GM21825 (cell line): ENCODE measurements around the gene CD300LD.

Experiments
- ATAC-seq: cut with Tn5 transposase; IDR thresholded peaks from one replicate; pipeline ENCODE4 v1.9.1; 2021; ENCODE audit warnings: mild to moderate bottlenecking, moderate library complexity; ENCODE audit not compliant: unreplicated experiment

Gene CD300LD

DNA sequence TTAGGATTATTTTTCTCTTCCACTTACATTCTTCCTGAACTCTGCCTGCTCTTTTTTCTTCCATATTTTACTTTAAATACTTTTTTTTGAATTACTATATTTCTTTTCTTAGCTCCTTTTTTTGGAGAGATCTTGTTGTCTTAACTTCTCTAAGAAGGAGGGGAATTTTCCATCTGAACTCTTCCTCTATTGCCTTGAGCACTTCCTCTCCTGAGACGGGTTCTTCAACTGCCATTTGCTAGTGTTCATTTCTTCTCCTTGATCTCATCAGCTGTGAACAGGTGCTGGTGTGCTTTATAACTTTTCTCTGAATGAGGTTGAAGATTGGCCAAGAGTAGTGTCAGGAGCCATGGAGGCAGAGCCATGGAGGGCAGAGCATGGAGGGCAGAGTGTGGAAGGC, 15.1 kb upstream of the CD300LD start:
- ATAC-seq = no peak

DNA sequence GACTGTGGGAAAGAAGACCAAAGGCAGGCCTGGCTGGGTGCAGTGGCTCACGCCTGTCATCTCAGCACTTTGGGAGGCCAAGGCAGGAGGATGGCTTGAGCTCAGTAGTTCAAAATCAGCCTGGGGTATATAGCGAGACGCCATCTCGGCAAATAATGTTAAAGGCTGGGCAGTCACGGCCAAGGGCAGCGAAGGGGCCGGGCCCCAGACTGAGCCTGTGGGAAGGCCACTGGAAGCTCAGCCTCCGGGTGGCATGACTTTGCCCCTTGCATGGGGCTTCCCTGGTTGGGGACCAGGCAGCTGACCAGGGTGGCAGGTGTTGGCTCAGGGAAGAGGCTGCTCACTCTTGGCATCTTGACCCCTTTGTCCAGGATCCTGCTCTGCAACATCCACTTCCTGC, 14.0 kb upstream of the CD300LD start:
- no peak for ATAC-seq

DNA sequence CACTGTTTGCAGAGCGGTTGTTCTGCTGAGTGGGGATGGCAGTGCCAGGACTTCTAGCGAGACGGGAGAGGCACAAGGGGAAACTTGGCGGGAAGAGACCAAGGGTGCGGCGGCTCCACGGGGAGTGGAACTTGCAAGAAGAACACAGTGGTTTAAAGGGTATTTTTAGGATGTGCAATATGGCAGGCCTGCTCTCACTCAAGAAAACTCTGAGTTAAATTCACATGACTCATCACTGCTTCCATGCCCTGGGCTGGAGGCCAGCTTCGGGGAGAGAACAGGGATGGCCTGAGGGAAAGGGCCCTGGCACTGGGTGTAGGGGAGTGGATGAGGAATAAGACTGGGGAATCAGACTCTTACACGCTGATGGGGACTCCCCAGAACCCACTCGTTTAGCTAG, 13.3 kb upstream of the CD300LD start:
- no peak for ATAC-seq

DNA sequence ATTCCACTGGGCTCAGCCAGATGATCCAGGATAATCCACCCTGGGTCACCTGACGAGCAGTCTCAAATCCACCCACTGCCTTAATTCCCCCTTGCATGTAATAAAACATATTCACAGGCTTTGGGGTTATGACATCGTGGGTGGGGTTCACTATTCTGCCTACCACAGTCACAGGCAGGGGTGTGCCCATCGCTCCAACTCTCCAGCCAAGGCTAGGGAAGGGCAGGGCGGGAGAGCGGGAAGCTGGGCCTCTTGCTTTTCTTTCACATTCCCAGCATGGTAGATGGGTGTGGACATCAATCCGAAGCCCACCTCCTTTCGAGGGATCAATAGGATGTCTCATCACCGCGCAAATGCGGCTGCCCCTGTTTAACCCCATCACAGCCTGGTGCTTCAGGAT, 12.7 kb upstream of the CD300LD start:
- ATAC-seq = no peak

DNA sequence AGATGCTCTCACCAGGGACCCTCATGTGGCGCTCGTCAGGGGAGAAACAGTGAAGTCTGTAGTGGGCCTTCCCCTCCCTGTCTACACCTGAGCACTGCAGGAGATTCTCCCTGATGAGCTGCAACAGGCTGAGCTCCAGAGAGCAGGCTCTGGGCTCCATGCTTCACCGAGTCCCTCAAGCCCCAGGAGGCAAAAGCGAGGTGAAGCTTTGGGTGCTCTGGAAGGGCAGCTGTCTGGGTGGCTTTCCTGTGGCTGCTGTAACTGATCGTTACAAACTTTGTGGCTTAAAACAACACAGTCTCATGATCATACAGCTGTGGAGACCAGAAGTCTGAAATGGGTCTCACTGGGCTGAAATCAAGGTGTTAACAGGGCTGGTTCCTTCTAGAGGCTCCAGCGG, 12.1 kb upstream of the CD300LD start:
- ATAC-seq = no peak

DNA sequence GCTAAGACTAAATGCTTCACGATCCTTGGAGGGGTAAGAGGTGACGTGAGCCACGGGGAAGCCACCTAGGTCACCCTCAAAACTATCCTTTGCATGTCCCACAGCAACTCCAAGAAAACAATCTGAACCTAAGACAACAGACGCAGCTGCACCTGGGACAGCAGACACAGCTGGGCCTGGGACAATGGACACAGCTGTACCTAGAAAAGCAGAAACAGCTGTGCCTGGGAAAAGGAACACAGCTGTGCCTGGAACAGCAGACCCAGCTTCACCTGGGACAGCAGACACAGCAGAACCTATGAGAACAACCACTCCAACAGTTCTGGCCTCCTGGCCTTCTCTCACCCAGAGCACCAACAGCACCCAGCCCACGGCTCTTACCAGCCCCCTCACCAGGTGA, 11.7 kb upstream of the CD300LD start:
- ATAC-seq = no peak

DNA sequence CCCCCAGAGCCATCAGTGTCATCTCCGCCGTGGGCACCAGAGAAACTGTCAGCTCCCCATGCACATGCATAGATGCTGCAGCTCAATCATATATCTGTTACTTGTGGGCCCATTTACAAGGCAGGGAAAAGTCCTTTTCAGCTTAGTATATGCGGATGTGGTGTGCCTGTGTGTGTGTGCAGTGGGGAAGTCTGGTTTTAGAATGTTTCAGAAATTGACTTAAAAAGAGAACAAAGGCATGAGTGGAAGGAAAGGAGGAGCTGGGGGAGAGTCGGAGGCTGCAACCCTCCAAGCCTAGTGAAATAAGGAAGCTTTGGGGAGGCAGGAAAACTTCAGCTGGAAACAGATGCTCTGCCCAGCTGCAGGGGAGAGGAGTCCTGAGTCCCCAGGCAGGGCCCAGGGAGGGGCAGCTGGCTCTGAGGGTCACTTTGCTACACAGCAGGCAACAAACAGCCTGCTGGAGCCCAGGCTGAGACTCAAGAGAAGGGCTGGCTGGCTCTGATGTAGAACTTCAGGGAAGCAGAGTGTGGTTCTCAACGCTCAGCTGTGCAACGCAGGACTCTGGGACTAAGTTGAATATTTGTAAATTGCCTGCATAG, 11.1 kb upstream of the CD300LD start:
- ATAC-seq = no peak

DNA sequence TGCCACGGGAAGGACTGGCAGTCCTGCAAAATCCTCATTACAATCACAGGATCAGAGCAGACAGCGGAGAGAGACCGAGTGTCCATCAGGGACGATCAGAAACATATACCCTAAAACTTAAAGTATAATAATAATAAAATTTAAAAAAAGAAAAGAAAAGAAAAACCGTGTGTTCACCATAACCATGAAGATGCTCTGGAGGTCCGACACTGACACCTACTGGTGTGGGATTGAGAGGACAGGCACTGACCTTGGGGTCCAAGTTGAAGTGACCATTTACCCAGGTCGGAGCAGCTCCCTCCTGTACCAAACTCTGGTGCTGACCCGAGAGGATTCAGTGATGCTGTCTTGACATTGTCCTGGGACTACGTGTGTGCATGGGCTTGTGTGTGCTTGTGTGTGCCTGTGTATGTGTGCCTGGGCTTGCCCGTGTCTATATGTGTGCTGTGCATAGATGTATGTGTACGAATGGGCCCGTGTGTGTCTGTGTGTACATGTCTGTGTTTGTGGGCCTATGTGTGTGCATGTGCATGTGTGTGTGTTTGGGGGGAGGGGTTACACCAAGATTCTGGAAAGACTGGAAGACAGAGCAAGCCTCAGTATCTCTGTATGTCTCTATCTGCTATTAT, 10.0 kb upstream of the CD300LD start:
- ATAC-seq = no peak

DNA sequence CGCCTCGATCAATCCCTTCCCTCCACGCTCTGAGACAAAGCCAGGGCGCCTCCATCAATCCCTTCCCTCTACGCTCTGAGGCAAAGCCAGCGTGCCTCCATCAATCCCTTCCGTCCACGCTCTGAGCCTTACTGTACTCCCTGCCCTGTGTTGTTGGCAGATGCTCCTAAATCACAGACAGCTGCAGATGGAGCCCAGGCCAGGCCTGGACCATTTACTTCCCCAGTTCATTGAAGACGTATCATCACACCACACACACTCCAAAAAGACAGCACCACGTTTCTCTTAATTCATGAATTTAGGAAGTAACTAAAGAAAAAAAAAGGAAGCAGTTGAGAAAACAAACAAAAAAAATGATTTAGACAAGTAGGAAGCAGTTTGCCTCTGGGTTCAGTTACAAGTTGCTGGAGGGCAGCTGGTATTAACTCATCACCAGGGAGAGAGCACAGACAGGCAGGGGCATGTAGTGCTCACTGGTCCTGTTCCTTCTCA, 7.4 kb upstream of the CD300LD start:
- no peak for ATAC-seq

DNA sequence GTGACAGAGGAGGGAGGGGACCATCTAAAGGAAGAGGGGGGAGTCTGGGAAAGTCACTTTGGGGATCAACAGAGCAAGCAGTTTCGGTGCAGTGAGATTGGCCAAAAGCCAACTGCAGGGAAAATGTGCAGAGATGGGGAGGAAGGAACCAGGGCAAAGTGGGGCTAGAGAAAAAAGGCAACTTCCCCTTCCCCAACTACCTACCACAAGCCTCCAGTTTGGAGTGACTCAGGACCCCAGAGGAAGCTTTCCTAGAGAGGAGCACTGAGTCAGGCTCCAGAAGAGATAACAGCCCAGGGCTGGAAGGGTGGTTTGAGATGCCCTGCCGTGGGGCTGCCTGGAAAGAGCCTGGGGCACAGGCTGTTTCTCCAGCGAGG, 6.9 kb upstream of the CD300LD start:
- no peak for ATAC-seq

DNA sequence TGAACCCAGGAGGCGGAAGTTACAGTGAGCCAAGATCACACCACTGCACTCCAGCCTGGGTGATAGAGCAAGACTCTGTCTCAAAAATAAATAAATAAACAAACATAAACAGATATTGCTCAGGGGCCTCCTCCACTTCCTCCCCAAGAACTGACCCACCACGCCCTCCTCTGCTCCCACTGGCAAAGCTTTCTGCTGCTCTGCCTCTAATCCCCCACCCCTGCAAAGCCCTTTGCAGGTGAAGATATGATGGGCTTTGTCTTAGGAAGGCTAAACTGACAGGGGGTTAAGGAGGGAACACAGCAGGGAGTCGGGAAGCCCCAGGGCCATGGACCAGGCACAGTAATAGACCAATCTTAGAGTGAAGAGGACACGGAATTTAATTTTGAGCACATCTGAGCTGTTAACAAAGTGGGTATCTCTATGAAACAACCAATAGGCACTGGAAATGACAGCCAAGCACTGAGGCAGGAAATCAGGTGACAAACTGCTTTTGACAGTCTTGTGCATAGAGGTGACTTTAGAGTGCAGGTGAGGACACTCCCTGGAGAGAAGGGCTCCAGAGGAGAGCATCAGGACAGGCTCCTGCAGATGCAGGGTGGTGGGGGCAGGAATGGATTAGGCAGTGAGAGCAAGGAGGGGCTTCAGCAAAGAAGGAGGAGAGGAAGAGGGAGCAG, 6.4 kb upstream of the CD300LD start:
- no peak for ATAC-seq

DNA sequence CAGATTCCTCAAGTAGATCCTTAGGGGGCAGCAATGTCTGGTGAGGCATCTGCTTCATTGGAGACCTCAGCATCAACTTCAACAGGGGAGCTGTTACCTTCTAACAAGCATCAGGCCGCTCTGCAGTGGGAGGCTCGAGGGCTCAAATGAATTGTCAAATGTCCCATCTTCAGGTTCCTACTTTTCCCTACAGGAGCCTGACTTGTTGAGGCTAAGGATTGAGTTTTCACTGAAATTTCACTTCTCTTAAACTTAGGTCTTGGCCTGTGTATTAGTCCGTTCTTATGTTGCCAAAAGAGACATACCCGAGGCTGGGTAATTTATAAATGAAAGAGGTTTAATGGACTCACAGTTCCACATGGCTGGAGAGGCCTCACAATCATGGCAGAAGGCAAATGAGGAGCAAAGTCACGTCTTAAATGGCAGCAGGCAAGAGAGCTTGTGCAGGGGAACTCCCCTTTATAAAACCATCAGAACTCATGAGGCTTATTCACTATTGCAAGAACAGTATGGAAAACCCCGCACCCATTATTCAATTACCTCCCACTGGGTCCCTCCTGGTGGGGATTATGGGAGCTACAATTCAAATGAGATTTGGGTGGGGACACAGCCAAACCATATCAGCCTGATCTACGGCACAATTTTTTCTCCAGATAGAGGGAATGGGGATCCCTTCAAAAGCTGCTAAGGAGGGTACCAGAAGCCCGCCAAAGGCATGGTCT, 5.1 kb upstream of the CD300LD start:
- ATAC-seq = no peak

DNA sequence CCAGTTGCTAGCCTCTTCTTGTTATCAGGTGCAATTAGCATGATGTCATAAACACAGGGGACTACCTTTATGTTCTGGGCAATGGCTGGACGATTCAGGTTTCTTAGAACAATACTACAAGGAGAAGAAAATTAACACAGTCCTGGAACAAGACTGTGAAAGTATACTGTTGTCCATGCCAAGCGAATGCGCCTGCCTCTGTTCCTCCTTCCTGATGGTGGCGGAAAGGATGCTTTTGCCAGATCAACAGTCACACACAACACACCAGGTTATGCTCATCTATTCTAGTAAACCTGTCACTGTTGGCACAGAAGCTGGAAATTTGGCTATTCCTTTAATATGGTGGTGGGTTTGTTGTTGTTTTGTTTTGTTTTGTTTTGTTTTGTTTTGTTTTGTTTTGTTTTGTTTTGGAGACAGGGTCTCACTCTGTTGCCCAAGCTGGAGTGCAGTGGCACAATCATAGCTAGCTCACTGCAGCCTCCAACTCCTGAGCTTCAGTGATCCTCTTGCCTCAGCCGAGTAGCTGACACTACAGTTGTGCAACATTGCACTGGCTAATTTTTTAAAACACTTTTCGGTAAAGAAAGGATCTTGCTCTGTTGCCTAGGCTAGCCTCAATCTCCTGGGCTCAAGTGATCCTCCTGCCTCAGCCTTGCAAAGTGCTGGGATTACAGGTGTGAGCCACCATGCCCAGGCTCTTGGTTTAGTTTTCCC, 3.1 kb upstream of the CD300LD start:
- ATAC-seq = no peak

DNA sequence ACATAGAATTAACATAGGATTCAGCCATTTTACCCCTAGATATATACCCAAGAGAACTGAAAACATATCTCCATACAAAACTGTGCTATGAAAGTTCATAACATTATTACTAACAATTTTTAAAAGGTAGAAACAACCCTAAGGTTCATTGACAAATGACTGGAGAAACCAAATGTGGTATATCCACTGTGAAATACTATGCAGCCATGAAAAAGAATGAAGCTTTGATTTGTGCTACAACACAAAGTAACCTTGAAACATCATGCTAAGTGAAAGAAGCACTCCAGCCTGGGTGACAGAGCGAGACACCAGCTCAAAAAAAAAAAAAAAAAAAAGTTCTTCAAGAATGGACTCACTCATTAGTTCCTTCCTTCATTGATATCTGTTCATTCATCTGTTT, 580 bp downstream of the CD300LD start:
- ATAC-seq = no peak

DNA sequence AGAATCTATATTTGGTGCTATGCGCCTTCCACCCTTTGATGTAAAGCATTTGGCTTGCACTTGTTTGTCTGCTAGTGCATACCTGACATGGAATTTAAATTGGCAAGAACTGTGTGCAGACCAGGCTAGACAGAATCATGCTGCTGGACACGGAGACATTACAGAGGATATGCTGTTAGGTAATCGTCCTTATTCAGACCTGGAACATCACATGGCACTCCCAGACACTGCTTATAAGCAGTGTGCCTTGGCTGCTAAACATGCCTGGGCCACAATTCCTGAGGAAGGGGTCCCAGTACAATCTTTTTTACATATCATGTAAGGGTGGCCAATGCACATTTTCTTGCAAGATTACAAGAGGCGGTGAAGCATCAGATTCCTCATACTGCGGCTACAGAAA, 6.4 kb downstream of the CD300LD start:
- no peak for ATAC-seq

DNA sequence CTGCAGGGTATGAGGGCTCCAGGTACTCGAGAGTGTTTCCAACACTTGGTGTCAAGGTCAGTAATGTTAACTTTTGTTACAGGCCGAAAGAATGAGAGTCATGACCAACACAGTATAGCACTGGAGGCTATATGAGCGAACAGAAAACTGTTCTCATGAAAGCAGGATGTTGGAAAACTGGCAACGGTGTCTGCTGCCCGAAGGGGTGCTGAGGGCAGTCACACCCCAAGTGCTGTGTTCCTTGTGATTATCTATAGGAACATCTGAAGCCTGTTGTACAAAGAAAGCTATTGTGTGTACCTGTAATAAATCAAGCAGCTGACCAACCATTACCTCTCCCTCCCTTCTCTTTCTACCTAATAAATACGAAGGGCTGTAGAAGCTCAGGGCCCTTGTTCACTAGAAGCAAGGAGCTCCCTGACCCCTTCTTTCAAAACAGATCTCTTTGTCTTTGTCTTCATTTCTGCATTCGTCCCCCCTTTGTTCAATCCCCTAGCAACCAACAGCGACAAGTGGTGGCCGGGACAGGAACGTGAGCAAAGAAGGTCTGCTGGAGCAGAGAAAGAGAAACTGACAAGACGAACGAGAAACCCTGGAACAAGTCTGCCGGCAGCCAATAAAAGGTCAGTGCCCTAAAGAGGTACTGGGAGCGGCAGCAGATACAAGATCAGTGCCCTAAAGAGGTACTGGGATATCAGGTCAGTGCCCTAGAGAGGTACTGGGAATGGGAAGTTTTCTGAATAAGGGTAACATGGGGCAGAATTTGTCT, 7.6 kb downstream of the CD300LD start:
- no peak for ATAC-seq

DNA sequence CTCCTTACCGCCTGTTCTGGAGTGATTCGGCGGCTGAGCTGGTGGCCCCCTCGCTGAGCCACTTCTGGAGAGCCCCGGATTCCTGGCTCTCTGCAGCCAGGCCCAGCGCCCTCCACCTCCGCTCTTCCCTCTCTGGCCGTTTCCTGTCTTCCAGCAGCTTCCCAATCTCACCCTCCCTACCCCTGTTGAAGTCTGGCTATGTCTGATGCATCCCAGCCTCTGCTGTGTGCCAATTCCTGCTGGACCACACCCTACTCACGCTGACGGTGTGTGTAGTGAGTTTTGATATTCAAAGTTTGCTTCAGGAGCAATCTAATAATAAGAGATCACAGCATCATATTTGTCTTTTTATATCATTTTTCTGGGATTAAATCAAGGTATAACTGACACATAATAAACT, 9.4 kb downstream of the CD300LD start:
- ATAC-seq = no peak

DNA sequence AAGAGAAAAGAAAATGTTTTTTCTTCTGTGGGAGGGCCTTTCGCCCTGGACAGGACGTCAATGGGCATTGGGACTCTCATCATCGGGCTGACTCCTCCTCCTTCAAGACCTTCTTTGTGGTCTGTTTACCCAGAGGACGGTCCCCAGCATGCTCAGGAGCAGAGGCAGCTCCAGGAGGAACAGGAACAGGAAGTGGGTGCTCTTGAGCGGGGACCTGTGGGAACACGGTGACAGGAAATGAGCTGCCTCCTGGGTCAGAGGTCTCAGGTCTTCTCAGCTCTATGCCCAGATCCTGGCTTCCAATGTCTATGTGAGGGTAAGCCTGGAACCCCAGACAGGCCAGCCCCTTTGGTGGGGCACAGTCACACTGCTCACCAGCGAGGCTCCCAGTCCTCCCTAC, 12.2 kb downstream of the CD300LD start:
- ATAC-seq = no peak

DNA sequence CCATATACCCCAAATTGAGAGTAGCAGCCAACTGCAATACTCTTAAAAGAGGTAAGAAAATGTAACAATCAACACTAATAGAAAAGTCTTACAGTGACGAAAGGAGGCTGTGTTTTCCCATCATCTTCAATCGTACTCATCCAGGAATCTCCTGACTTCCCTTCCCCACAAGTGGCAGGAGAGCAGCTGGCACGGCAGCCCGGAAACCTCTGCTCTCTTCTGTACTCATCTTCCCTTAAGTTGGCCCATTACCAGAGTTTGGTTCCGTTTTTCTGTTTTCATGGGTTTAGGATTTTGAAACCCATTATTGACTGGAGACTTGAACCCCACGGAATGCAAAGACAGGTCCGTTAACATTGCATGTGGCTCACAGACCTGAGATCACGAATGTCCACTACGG, 13.1 kb downstream of the CD300LD start:
- ATAC-seq = no peak

DNA sequence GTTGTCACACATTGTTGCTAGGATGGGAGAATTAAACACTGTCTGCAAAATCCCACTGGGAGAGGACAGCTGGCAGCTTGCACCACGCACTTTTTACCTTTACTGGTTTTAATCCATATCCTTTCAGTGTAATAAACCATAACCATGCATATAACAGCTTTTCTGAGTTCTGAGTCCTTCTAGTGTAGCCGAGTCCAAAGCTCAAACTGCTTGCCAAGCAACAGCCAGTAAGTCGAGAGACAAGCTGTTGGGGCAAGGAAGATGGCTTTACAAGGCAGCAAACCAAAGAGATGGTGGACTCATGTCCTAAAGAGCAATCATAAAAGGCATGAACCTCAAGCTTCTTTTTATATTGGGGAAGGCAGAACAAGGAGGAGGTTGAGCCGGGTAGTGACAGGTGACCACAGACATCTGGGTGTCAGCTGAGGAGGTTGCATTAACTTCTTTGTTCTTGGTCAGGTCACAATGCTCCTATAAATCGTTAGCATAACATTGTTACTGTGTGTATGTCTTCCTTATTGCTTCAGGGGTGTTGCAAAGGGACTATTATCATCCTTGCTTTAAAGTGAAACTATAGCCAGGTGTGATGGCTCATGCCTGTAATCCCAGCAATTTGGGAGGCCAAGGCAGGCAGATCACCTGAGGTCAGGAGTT, 17.5 kb downstream of the CD300LD start:
- ATAC-seq = no peak
